TTC549 (cell line): ENCODE data around the gene NEMF.
"Not testable (repeated sequence)": the region's sequence is repeated elsewhere in the genome, so short reads cannot be mapped to it uniquely, and the experiment has no call there.

Source experiments
- FAIRE-seq: peaks from 2 replicates; lab custom pipeline; 2012; peaks lifted over from hg19 to GRCh38; lab: Jason Lieb, UNC

Gene NEMF

DNA sequence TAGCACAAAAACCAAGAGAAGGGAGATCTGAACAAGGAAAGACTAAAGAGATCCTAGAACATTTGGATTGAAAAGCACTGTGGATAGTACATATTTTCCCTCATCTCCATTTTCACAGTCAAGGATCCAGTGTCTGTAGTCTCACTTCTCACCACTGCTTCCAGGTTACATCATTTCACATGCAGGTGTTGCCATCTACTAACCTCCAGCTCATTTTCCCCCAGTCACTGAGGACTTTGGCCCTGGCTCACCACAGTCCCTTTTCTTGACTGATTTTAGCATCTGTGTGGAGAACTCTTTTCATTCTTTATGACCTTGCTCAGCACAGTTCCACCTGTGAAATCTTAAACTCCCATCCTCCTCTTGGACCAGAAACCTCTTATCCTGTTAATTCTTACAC, 106.1 kb downstream of the NEMF start:
- not testable (repeated sequence) for FAIRE-seq

- no peak for FAIRE-seq
Observed at GRCh38 chr14:49745191-49745590, 107.4 kb downstream of the NEMF start.

GRCh38 chr14:49735669-49736068, 116.9 kb downstream of the NEMF start:
- not testable (repeated sequence) for FAIRE-seq

- no peak for FAIRE-seq
Observed at GRCh38 chr14:49733836-49734235, 118.8 kb downstream of the NEMF start.

- FAIRE-seq = no peak
Observed at GRCh38 chr14:49732896-49733295, 119.7 kb downstream of the NEMF start.
